HG02970 (cell line): ENCODE results near the gene METTL15.
"Not testable (repeated sequence)": the region's sequence is repeated elsewhere in the genome, so short reads cannot be mapped to it uniquely, and the experiment has no call there.

Source experiments
- ATAC-seq: cut with Tn5 transposase; IDR thresholded peaks from one replicate; pipeline ENCODE4 v1.9.1; 2021; ENCODE audit warnings: mild to moderate bottlenecking, moderate library complexity, moderate number of reproducible peaks; ENCODE audit not compliant: unreplicated experiment, low FRiP score

Gene METTL15

GRCh38 chr11:28353991-28354390, 245.8 kb downstream of the METTL15 start:
- no peak for ATAC-seq

- no peak for ATAC-seq
These were observed 258.6 kb downstream of the METTL15 start for GRCh38 chr11:28366549-28367346.

DNA sequence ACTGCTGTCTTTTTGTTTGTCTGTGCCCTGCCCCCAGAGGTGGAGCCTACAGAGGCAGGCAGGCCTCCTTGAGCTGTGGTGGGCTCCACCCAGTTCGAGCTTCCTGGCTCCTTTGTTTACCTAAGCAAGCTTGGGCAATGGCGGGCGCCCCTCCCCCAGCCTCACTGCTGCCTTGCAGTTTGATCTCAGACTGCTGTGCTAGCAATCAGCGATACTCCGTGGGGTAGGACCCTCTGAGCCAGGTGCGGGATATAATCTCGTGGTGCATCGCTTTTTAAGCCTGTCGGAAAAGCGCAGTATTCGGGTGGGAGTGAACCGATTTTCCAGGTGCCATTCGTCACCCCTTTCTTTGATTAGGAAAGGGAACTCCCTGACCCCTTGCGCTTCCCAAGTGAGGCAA, 269.9 kb downstream of the METTL15 start:
- not testable (repeated sequence) for ATAC-seq
